Stimulated activated CD8-positive, alpha-beta memory T cell treated with anti-CD3 and anti-CD28 coated beads, Interleukin-12 subunit alpha, Interleukin-12 subunit beta, amount 100 ng/mL, for 24 hours (primary cell): Measurements from ENCODE around the gene LONP1.
"Not testable (repeated sequence)": the region's sequence is repeated elsewhere in the genome, so short reads cannot be mapped to it uniquely, and the experiment has no call there.

Experiments used
- DNase-seq: peaks from one replicate; pipeline ENCODE4 v3.0.0-alpha.2; 2020; ENCODE audit errors: extremely low read depth

LONP1 gene

GRCh38 chr19:5711025-5711424, 8.9 kb downstream of the LONP1 start:
- DNase-seq: no peak

DNA sequence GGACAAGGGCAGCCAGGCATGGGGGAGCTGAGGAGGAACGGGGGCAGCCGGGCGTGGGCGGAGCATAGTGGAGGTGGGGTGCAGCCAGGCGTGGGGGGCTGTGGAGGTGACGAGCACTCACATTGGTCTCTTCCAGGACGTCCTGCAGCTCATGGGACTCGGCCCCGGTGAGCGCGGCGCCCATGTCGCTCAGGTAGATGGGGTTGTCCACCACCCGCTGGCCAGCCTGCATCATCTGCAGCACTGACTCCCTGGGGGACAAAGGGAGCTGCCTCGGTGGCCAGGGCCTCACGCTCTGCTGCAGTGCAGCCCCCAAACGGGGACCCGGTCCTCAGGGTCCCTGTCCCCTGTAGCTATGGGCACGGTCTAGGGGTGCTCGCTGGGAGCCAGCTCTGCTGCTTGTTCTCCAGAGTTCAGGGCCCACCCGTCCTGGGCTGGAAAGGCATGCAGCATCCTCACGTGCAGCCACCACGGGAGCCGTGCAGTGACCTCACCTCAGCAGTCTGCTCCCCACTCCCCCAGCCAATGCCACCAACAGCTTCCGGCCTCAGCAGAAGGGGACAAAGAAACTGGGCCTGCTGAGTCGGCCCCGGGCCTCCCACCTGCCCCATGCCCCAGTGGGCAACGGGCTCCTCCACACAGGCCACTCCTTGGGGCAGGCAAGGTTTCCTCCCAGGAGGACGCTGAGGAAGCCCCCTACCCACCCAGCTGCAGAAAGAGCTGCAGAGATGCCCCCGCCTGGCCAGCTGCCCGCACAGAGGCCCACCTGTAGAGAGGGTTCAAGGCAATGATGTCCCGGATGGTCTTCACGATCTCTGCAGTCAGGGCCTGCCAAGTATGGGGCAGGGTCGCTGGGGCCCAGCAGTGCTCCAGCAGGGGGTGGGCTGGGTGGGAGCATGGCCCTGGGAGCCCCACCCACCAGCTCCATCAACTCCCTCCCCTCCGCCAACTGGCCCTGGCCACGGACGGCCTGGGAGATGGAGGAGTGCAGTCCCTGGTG, 12.1 kb downstream of the LONP1 start:
- DNase-seq: no peak

DNA sequence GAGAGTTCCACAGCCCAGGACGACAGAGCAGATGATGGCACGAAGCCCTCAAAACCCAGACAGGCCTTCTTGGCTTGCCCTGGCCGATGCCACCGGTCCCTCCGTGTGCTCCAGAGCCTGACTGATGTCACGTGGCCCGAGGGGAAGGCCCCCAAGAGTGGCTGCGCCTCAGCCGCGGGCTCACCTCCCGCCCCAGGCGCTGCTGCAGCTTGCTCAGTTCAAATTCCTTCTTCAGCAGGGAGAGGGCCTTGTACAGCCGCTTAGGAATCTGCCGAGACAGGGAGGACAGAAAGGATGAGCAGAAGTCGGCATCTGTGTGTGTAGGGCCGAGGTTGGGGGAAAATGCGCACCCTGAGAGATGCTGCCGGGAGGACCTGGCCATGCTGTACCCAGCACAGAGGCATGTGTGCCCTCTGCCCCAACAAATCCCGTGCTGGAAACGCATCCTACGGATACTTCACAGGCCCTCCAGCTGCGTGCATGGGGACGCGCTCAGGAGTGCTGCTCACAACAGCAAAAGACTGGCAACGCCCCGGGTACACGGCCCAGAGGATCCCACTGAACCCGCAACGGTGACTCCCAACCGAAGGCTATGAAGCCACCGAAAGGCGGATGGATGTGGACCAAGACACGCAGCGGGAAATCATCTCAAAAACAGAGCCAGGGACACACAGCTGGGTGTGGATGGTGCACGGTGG, 12.9 kb downstream of the LONP1 start:
- no peak for DNase-seq

DNA sequence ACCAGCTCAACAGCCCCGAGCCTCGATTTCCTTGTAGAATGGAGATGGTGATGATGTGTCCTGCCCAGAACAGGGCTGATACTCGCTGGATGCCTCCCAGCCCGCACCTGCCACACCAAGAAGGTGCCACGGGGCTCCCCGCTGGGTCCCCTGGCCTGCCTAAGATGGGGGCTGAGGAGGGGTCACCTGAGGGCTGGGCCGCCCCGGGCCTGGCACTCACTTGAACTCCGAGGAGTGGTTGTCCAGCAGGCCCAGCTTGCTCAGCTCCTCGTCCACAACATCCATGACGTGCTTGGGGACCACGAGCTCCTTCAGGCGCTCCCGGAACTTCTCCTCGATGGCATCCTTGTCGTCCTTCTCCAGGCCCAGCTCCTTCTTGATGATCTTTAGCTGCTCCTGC, 14.4 kb downstream of the LONP1 start:
- no peak for DNase-seq

DNA sequence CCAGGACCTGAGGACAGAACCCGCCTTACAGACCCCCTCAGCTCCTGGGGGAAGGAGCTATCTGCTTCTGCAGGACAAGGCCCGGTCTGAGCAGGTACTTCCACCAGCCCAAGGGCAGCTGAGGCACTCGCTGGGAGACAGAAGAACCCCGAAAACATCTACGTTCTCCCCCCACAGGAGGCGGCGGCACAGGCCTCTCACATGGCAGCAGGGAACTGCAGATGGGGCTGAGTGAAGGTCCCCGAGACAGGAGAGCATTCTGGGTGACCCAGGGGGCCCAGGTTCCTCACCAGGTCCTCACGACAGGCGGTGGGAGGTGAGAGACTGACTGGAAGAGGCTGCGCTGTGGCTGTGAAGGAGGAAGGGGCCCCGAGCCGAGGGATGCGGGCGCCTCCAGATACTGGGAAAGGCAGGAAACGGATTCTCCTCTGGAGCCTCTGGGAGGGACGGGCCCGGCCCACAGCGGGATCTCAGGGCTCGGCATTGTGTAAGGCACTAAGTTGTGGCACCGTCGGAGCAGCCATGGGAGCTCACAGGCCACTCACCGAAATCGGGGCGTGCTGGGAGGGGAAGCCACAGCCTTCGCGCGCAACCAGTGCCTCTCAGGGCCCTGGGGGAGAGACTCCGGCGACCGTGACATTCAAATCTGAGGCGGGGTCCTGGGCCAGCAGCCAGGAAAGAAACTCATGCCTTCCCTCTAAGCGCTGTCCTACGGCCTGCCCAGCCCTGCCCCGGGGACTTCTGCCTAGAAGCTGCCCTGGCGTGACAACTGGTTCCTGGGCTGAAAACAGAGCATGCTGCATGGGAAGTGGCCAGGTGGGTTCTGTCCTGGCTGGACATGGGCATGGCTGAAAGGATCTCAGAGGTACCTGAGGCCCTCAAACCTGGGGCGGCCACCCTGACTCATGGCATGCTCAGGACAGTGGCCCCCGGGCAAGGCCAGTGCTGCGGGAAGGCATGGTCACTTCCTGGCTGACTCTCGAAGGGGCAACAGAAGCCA, 15.8 kb downstream of the LONP1 start:
- no peak for DNase-seq

DNA sequence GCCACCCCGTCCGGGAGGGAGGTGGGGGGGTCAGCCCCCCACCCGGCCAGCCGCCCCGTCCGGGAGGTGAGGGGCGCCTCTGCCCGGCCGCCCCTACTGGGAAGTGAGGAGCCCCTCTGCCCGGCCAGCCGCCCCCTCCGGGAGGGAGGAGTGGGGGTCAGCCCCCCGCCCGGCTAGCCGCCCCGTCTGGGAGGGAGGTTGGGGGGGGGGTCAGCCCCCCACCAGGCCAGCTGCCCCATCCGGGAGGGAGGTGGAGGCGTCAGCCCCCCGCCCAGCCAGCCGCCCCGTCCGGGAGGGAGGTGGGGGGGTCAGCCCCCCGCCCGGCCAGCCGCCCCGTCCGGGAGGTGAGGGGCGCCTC, 17.9 kb downstream of the LONP1 start:
- DNase-seq: not testable (repeated sequence)

- no peak for DNase-seq
These were observed 19.4 kb downstream of the LONP1 start for GRCh38 chr19:5700455-5701092.

DNA sequence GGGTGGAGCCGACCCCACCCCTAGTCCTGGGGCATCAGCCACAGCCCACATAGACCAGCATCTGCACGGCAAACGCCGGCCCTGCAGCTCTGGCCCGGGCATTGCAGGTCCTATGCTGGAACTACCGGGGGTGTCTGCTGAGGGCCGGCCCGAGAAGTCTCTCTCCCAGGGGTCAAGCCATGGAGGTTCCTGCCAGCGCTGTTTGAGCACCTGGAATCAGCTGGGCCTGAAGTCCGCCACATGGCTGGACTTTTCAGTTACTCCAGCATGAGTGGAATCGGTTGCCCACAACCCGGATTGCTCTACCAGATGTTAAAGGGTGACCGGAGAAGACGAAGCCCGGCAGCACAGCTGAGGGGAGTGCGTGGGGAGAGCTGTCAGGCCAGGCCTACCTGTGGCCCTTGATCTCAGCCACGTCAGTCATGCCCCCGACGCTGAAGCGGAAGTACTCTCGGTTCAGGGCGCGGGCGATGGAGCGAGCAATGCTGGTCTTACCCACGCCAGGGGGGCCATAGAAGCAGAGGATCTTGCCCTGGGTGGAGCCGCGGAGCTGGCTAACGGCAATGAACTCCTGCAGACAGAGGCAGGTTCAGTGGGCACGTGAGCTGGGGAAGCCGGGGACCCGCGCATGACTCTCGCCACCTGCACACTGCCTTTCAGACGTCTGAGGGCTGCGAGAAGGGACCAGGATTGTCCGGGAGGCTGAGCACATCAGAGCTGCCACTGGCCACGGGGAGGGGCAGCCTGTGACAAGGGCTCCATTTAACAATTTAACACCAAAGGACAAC, 21.1 kb downstream of the LONP1 start:
- no peak for DNase-seq

DNA sequence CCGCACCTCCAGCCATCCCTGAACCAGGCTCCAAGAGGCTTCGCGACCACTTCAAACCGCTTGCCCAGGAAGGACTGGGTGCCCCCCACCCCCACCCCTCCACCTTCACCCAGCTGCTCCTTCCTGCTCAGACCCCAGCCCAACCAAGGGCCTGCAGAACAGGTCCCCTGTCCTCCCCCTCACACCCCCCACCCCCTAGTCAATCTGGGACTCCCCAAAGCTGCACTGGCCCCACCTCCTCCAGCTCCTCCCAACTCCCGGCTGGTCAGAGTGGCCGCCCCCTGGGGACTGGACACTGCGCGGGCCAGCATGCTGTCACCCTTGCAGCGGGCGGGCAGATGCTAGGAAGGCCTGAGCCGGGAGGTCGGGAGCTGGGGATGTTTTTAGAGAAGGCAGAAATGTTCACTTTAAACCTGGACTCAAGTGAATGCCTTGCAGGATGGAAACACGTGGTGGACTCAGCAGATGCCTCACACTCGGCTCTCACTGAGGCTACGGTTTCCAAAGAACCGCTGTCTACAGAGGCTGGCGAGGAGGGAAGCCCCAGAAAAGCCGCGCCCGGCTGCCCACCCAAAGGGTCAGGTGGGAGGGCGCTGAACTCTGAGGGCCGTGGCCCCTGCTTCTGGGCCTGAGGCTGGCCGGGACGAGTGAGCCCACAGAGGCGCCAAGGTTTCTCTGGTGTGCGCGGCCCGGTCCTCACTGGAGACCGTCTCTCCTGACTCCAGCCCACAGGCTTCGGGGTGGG, 21.9 kb downstream of the LONP1 start:
- DNase-seq: no peak

DNA sequence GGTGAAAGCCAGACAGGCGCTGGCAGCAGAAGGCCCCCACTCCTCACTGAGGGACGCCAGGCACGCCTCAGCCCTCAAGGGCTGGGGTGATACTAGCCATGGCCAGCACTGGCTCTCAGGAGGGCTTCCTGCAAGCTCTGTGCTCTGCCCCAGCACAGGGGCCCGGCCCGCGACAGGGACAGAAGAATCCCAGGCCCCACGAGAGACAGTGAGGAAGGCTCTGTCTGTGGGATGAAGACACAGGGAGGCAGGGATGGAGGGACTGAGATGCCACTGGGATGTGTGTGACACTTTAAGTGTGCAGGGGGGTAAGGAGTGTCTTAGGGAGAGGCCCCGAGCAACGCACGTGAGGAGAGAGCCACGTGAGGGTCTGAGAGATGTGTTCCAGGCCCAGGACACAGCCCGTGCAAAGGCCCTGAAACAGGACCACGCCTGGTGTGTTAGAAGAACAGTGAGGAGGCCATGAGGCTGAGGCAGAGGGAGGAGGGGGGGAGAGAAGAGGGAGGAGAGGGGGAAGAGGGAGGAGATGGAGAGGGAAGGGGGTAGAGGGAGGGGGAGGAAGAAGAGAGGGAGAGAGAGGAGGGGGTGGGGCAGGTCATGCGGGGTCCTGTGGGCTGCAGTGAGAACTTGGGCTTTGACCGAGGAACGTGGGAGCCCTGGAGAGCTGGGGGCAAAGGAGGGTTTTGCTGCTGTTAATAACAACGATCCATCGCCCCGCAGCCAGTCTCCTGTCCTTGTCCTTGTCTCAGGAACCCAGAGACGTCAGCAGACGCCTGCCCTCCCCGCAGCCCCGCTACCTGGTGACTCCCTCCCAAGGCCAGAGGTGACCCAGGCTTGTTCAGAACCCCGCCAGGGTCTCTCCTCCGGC, 22.7 kb downstream of the LONP1 start:
- no peak for DNase-seq

DNA sequence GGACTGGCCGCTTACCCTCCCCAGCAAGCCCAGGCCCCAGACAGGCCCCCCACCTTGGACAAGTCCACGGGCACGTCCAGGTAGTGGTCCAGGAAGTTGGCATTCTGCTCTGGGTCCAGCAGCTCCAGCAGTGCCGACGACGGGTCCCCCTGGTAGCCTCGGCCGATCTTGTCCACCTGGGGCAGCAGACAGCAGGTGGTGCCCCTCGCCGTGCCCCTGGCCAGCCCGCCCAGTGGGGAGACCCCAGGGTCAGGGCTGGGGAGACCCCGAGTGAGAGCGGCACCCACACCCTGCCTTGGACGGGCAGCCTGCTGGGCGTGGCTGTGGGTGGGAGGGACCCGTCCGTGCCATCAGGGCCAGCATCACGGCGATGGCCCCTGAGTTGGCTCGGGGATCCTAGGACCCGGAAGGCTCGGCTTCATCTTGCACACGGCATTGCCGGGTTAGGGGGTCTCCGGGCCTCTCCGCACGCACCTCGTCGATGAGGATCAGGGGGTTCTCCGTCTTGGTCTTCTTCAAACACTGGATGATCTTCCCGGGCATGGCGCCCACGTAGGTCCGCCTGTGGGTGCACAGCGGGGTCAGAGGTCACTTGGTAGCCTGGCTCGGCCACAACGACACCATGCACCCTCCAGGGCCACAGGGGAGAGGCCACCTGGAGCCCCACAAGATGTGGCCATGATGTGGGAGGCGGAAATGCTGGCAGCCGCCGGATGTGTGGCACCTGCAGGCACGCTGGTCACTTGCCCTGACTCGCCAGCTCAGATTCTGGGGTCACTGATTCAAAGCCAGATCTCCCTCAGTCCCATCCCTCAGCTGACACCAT, 23.5 kb downstream of the LONP1 start:
- DNase-seq: no peak

- no peak for DNase-seq
These were observed 24.2 kb downstream of the LONP1 start for GRCh38 chr19:5695649-5696195.

DNA sequence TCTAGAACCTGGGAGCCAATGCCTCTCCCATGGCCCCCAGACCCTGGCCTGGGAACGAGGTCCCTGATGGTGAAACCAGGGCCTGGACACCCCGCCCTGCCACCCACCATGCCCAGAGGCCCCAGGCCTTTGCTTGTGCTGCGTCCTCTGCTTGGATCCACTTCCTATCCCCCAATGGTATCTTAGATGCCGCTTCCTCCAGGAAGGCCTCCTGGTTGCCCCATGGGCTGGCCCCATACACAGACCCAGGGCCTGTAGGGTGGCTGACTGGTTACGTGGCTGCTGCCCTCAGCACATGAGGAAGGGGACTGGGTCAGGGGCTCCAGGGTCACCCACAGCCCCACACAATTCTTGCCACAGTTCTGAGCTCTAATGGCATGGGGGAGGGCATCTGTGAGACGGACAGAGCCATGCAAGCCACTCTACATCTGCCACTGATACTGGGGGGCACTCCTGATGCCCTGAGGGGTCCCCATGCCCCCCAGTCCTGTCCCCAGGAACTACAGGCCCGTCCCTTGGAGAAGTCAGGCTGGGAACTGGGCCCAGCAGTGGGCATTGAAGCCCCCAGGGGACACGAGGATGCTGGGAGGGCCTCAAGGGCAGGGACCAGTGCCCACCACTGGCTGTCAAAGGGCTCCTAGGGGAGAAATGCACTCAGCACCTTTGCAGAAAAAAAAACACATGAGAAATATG, 24.8 kb downstream of the LONP1 start:
- no peak for DNase-seq

DNA sequence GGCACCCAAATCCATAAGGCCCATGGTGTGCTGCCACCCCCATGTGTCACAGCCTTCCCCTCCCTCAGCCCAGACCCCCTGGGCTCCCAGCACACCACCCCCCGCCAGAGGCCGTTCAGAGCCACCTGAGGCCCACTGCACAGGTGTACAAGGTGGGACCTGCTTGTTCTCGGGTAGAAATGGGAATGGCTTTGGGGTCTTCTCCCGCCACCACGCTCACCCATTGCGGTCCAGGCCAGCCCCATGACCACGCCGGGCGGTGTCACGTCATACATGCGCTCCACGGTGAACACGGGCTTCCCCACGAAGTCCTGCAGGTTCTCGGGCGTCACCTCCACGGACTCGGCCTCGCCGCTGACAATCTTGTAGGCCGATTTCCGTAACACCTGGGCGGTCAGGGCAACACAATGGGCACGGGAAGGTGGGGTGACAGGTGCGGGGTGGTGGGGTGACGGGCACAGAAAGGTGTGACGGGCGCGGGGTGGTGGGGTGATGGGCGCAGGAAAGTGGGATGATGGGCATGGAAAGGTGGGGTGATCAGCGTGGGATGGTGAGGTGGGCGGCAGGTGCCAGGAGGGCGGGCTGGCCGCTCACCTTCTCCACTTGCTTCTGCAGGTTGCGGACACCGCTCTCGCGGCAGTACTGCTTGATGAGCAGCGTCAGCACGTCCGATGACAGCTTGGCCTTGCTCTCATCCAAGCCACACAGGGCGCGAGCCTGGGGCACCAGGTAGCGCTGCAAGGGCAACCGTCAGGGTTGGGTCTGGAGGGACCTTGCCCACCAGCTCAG, 25.6 kb downstream of the LONP1 start:
- no peak for DNase-seq

DNA sequence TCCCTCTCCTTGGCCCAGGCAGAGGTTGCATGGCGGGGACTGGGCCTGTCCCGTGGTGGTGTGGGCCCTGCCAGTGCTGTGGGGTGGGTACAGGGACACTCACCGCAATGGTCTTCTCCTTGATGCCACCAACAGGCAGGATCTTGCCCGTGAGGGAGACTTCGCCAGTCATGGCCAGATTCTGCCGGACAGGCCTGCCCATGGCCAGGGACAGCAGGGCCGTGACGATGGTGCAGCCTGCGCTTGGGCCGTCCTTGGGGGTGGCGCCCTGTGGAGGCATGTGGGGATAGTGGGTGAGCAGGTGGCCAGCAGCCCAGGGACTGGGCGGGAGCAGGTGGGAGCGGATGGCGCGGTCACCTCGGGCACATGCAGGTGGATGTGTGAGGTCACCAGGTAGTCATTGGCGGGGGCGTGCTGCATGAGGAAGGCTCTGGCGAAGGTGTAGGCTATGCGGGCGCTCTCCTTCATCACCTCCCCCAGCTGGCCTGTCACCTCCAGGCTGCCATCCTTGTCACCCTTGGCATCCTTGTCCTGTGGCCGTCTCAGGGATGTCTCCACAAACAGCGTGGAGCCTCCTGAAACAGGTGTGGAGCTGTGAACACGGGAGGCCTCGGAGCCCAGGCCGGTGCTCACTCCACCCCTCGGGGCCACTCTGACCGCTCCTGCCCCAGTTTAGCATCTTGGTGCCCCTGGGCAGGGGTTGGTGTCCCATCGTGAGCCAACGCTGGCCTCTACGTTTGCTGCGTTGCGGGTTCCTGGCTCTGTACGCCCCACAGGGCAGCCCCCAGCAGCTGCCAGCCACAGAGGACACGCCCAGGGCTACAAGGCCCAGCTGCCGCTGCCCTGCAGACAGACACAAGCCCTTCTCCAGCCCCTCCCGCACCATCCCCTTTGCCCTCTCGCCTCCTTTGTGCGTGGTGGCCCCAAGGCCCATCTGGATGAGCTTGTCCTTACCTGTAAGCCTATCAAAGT, 26.5 kb downstream of the LONP1 start:
- no peak for DNase-seq
